HG03575 (cell line): Measurements from ENCODE around the gene SLC44A5.
"Not testable (repeated sequence)": the region's sequence is repeated elsewhere in the genome, so short reads cannot be mapped to it uniquely, and the experiment has no call there.

ENCODE experiments used
- ATAC-seq: cut with Tn5 transposase; IDR thresholded peaks from one replicate; pipeline ENCODE4 v1.9.1; 2021; ENCODE audit not compliant: unreplicated experiment, insufficient number of reproducible peaks, low FRiP score; ENCODE audit errors: extremely low read depth

The SLC44A5 gene

GRCh38 chr1:75328691-75329090, 282.2 kb downstream of the SLC44A5 start:
- ATAC-seq = no peak

DNA sequence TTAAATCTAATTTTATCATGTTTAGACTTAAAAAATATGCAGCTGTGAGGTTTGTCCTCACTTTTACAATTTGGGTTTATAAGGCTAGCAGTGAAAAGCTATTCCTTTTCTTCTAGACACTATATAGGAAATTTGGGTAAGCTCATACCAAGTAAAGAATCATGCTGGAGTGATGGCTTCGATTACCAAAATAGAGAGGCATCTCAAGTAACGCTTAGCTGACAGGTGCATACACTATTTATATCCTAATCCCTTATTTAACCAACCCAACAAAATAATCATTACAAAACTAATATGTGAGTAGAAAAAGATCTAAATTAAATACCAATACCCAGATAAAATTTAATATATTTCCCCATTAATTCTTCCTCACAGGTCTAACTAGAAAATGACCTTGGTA, 283.5 kb downstream of the SLC44A5 start:
- ATAC-seq = no peak

GRCh38 chr1:75317976-75318375, 292.9 kb downstream of the SLC44A5 start:
- no peak for ATAC-seq

DNA sequence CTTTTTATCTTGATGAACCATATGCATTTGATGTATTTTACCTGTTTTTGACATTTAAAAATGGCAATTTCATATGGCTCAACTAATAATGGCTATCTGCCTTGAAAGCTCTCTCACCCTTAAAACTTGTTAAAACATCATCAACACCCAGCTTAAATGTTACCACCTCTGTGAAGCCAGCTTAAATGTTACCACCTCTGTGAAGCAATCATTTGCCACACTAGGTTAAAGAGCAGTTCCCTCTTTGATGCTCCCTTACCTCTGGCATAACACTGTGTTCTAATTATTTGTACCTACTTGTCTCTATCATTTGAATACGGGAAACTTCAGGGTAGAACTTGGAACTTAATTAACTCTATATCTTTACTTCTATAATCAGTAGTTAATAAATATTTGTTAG, 294.7 kb downstream of the SLC44A5 start:
- no peak for ATAC-seq

- no peak for ATAC-seq
Measured at GRCh38 chr1:75312620-75313019, 298.3 kb downstream of the SLC44A5 start.

- no peak for ATAC-seq
Measured at GRCh38 chr1:75310067-75310466, 300.8 kb downstream of the SLC44A5 start.

DNA sequence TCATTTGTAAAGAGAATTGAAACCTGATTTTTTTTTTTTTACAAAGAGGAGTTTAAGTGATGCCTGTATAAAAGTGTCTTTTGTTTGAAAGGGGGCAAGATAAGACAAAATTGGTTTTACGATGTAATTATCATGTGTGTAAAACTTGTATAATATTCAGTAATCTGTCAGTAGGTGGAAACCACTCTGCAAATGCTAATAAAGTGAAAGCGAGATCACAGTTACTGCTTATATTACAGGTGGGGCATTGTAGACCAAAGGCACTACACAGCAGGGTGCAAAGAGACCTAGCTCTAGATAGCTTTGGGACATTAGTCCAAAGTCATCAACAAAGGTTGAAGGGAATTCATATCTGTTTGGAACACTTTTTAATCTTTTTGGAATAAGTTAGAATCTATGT, 302.5 kb downstream of the SLC44A5 start:
- no peak for ATAC-seq

DNA sequence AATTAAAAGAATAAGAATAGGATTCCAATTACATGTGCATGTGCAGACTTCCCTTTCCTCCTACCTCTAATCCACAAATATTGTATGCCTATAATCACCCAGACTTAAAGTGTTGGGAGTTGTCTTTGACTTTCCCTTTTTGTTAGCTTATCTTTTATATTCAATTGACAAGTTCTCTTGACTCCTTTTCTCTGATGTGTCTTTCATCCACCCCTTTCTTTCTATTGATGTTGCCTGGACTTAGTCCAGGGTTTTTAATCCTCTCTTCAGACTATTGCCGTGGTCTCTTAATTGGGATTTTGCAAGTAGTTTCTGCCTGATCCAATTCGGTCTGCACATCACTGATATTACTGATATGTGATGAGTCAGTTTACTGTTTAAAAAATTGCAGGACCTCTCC, 305.9 kb downstream of the SLC44A5 start:
- ATAC-seq = no peak

- ATAC-seq = no peak
Measured at GRCh38 chr1:75293270-75293669, 317.6 kb downstream of the SLC44A5 start.

GRCh38 chr1:75292013-75292412, 318.9 kb downstream of the SLC44A5 start:
- no peak for ATAC-seq

DNA sequence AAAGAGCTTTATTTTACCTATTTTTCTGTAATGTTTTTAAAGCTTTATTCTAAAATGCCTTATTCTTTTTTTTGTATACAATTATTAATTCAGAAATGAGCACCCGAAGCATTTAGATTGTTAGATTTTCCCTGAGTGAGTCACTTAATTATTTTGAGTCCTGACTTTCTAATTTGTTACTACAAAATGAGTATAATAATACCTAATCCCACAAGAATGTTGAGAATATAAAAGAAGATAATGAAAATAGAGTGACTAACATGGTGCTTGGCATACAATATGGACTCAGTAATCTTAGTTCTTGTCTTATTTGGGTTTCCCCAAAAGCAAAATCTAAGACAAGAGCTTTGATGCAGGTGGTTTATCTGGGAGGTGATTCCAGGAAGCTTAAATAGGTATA, 334.5 kb downstream of the SLC44A5 start:
- ATAC-seq = no peak

DNA sequence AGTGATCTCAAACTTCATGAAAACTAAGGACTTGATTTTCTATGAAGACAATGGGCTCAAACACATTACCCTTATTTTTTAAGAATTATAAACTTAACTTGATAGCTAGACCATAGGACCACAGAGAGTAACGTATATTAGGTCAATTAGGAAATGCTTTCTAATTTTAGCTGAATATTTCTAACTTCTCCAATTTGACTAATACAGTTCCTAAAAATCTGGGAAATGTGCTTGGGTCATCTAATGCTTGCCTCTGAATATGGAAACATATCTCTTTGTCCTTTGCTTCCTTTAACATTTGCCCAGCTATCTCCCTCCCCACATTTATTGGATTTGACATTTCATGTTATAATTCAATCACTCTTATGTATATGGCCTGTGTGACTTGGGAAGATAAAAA, 335.3 kb downstream of the SLC44A5 start:
- no peak for ATAC-seq

GRCh38 chr1:75274920-75275506, 335.9 kb downstream of the SLC44A5 start:
- ATAC-seq = no peak

- ATAC-seq = no peak
Measured at GRCh38 chr1:75273110-75273509, 337.8 kb downstream of the SLC44A5 start.

DNA sequence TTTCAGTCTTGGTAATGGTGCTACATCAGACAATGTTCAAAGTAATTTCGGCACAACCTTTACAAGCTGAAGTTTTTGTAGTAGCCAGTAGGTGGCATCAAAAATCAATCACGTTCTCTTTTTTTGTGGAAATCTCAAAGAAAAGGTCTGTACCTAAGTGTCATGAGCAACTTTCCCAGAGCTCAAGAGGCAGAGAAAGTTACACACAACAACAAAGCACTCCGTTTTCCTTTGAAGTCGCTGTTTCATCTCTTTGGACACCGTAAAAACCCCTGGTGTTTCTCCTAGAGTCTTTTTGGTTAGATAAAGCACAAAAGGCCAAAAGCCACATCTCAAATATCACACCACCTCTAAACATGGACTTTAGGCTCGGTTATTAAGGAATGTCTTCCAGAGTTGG, 345.1 kb downstream of the SLC44A5 start:
- ATAC-seq = no peak

DNA sequence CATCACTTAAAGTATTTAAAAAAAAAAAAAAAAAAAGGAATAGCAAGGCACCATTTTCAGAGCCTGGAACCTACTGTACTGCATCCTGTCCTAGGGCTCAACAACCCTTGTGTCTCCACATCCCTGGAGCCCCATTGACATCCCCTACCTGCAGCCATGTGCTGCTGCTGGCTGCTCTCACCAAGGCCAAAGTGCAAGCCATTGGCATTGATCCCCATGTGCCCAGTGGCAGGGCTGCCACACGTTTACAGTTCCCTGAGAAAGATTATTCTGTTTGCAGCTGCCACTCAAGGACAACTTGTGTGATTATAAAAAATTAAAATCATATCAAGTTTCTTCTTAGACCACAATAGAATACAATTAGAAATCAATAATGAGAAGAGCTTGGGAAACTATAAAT, 346.8 kb downstream of the SLC44A5 start:
- no peak for ATAC-seq

DNA sequence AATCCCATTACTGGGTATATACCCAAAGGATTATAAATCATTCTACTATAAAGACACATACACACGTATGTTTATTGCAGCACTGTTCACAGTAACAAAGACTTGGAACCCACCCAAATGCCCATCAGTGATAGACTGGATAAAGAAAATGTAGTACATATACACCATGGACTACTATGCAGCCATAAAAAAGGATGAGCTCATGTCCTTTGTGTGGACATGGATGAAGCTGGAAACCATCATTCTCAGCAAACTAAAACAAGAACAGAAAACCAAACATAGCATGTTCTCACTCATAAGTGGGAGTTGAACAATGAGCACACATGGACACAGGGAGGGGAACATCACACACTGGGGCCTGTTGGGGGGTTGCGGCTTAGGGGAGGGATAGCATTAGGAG, 347.3 kb downstream of the SLC44A5 start:
- not testable (repeated sequence) for ATAC-seq

GRCh38 chr1:75261946-75262345, 349.0 kb downstream of the SLC44A5 start:
- not testable (repeated sequence) for ATAC-seq

GRCh38 chr1:75258351-75258750, 352.6 kb downstream of the SLC44A5 start:
- no peak for ATAC-seq

DNA sequence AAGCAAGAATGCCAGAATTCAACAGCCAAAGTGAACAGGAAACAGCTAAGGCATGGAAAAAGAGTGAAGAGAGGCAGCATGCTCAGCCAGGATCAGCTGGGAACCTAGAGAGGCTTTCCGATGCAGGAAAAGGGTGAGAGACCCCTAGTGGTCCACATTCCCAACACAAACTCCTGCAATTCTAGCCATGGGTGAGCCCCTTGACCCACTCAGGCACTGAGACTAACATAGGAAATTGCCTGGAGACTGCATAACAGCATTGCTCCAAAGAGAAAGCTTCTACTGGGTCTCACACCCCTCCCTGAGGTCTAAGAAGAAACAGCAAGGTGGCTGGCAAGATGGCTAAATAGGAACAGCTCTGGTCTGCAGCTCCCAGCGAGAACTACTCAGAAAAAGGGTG, 353.5 kb downstream of the SLC44A5 start:
- ATAC-seq = no peak

GRCh38 chr1:75250114-75250513, 360.8 kb downstream of the SLC44A5 start:
- ATAC-seq = not testable (repeated sequence)
